Mucosa of stomach (tissue), 1 donor: ENCODE measurements around the gene TEX53.

Experiments
- H3K27me3 ChIP-seq: one replicate; pipeline ENCODE4 v1.7.0; 2013; ENCODE audit warnings: mild to moderate bottlenecking, low read length; ENCODE audit not compliant: control insufficient read depth, insufficient read depth
- H3K36me3 ChIP-seq: one replicate; pipeline ENCODE4 v1.7.0; 2013; ENCODE audit warnings: low read length; ENCODE audit not compliant: control insufficient read depth, insufficient read depth
- H3K4me1 ChIP-seq: one replicate; pipeline ENCODE4 v1.7.0; 2013; ENCODE audit warnings: mild to moderate bottlenecking, low read length; ENCODE audit not compliant: control insufficient read depth, insufficient read depth
- H3K4me3 ChIP-seq: one replicate; pipeline ENCODE4 v1.7.0; 2013; ENCODE audit warnings: low read length
- H3K9ac ChIP-seq: one replicate; pipeline ENCODE4 v1.7.0; 2013; ENCODE audit warnings: mild to moderate bottlenecking, low read length, moderate library complexity
- H3K9me3 ChIP-seq: one replicate; pipeline ENCODE4 v1.7.0; 2013; ENCODE audit warnings: mild to moderate bottlenecking, low read length, moderate library complexity; ENCODE audit not compliant: control insufficient read depth
- donor health status: Pancreatic carcinoma.

Gene TEX53

GRCh38 chr9:114607671-114608524 is 49.7 kb downstream of the TEX53 start:
- H3K4me3 ChIP-seq, result no peak overlapping the region
- no peaks in the 10 kb centered on the region for H3K36me3 ChIP-seq
- no peaks in the 10 kb centered on the region for H3K9me3 ChIP-seq
- H3K9ac ChIP-seq, result no peak overlapping the region
- peaks cover 9% of the 10 kb centered on the region for H3K4me1 ChIP-seq
- H3K27me3 ChIP-seq, result no peaks in the 10 kb centered on the region

- H3K9ac ChIP-seq, result no peak overlapping the region
- H3K27me3 ChIP-seq, result no peaks in the 10 kb centered on the region
- no peaks in the 10 kb centered on the region for H3K4me1 ChIP-seq
- H3K9me3 ChIP-seq, result no peaks in the 10 kb centered on the region
- no peak overlapping the region for H3K4me3 ChIP-seq
- no peaks in the 10 kb centered on the region for H3K36me3 ChIP-seq
Observed at GRCh38 chr9:114606597-114607207, 50.9 kb downstream of the TEX53 start.
